ENCODE measurements around the gene SYT12.

DNA sequence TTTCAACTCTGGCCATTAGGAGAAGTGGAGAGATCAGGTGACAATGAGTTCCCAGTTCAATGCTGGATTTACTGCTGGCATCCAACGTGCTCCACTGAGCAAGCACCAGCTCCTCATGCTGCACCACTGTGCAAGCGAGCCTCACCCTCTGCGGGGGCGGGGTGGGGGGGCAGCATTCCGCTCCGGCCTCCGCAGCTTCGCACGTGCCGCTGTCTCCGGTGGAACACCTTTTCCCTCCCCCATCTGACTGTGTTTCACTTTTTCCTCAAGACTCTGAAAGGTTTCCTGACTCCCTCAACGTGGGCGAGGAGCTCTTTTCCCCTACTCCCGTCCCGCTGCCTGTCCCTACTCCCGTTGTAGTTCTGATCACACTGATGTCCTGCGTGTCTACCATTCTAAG lies 32.9 kb downstream of the SYT12 start:
- TF ChIP-seq, protein P1, sequence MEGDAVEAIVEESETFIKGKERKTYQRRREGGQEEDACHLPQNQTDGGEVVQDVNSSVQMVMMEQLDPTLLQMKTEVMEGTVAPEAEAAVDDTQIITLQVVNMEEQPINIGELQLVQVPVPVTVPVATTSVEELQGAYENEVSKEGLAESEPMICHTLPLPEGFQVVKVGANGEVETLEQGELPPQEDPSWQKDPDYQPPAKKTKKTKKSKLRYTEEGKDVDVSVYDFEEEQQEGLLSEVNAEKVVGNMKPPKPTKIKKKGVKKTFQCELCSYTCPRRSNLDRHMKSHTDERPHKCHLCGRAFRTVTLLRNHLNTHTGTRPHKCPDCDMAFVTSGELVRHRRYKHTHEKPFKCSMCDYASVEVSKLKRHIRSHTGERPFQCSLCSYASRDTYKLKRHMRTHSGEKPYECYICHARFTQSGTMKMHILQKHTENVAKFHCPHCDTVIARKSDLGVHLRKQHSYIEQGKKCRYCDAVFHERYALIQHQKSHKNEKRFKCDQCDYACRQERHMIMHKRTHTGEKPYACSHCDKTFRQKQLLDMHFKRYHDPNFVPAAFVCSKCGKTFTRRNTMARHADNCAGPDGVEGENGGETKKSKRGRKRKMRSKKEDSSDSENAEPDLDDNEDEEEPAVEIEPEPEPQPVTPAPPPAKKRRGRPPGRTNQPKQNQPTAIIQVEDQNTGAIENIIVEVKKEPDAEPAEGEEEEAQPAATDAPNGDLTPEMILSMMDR (IDR thresholded peaks at IDR 0.05), result no peak
- no peak for TF ChIP-seq POLR2A (IDR thresholded peaks at IDR 0.05)
